GM23248 (cell line): ENCODE measurements around the gene ECSCR. TPM values are rescaled to one million over a fixed set of nuclear protein-coding genes. Genes with fewer than 3 reads are reported as not detected.

Source experiments
- DNase-seq: peaks from one replicate; pipeline ENCODE4 v3.0.0-alpha.2; 2015
- H2AFZ ChIP-seq: fragments of 200-600 bp; sonication (generic); 2 replicates; pipeline ENCODE4 v1.6.1; 2016; ENCODE audit warnings: antibody characterized with exemption
- H3F3A ChIP-seq: fragments of 200-600 bp; sonication (generic); 2 replicates; pipeline ENCODE4 v1.6.1; 2016; ENCODE audit warnings: mild to moderate bottlenecking, antibody characterized with exemption, mixed run types; ENCODE audit not compliant: insufficient read depth
- H3K27ac ChIP-seq: fragments of 200-600 bp; sonication (generic); 2 replicates; pipeline ENCODE4 v1.5.1; 2016; ENCODE audit warnings: mild to moderate bottlenecking
- H3K27me3 ChIP-seq: fragments of 200-600 bp; sonication (generic); replicated peaks from 2 replicates; pipeline ENCODE4 v1.6.1; 2016; ENCODE audit warnings: mild to moderate bottlenecking; ENCODE audit not compliant: insufficient read depth
- H3K36me3 ChIP-seq: fragments of 200-600 bp; sonication (generic); 2 replicates; pipeline ENCODE4 v1.6.1; 2016; ENCODE audit warnings: low read depth, mild to moderate bottlenecking
- H3K4me1 ChIP-seq: fragments of 200-600 bp; sonication (generic); 2 replicates; pipeline ENCODE4 v1.6.1; 2016; ENCODE audit warnings: mild to moderate bottlenecking; ENCODE audit not compliant: insufficient read depth
- H3K4me2 ChIP-seq: fragments of 200-600 bp; sonication (generic); one replicate; pipeline ENCODE4 v1.6.1; 2016; ENCODE audit warnings: mild to moderate bottlenecking; ENCODE audit not compliant: unreplicated experiment
- H3K4me3 ChIP-seq: fragments of 200-600 bp; sonication (generic); 2 replicates; pipeline ENCODE4 v1.5.1; 2016; ENCODE audit warnings: mild to moderate bottlenecking
- H3K79me2 ChIP-seq: fragments of 200-600 bp; sonication (generic); 2 replicates; pipeline ENCODE4 v1.6.1; 2016; ENCODE audit warnings: mild to moderate bottlenecking; ENCODE audit not compliant: insufficient read depth
- H3K9ac ChIP-seq: fragments of 200-600 bp; sonication (generic); 2 replicates; pipeline ENCODE4 v1.6.1; 2016; ENCODE audit warnings: mild to moderate bottlenecking
- H3K9me2 ChIP-seq: fragments of 200-600 bp; sonication (generic); 2 replicates; pipeline ENCODE4 v1.6.1; 2016; ENCODE audit warnings: mixed run types, mild to moderate bottlenecking, moderate library complexity; ENCODE audit not compliant: insufficient read depth
- H3K9me3 ChIP-seq: fragments of 200-600 bp; sonication (generic); one replicate; pipeline ENCODE4 v1.6.1; 2017; ENCODE audit warnings: low read depth
- H4K20me1 ChIP-seq: fragments of 200-600 bp; sonication (generic); 2 replicates; pipeline ENCODE4 v1.6.0; 2016; ENCODE audit not compliant: insufficient read depth
- EZH2 ChIP-seq: fragments of 200-600 bp; sonication (generic); IDR thresholded peaks from 2 replicates; pipeline ENCODE4 v1.6.1; 2018; ENCODE audit warnings: antibody characterized with exemption, mild to moderate bottlenecking; ENCODE audit not compliant: insufficient read depth, poor library complexity, severe bottlenecking
- EZH2phosphoT487 ChIP-seq: fragments of 200-600 bp; sonication (generic); IDR thresholded peaks from 2 replicates; pipeline ENCODE4 v1.6.1; 2018; ENCODE audit warnings: antibody characterized with exemption, moderate library complexity, mild to moderate bottlenecking, low read depth; ENCODE audit not compliant: insufficient read depth
- WGBS, 2 experiments: methylation state at CpG; one replicate each; pipeline ENCODE4 v1.1.6; 2015 to 2017; ENCODE audit warnings: low lambda C conversion rate in 2 of 2, low coverage in 1 of 2; ENCODE audit errors: missing lambda C conversion rate in 2 of 2; 5-methylcytosine and 5-hydroxymethylcytosine counted together
- in situ Hi-C: fragments of 300-500 bp; cut with MboI; formaldehyde crosslinking; loops from 2 replicates; pipeline ENCODE4 v1.15.0; 2020
- polyA plus RNA-seq: library from polyadenylated mRNA; unstranded; fragments of >200 nt; fragmentation: Nextera tagmentation; extraction: Ambion mirVana; gene quantifications from 2 replicates; pipeline ENCODE4 v1.2.1, GENCODE V29; 2016
- total RNA-seq: library from RNA; depleted of rRNA; stranded (reverse); fragments of >200 nt; shearing (Covaris generic); gene quantifications from 2 replicates; pipeline ENCODE4 v1.2.3, GENCODE V29; 2014

Gene ECSCR
- total and polyA plus RNA-seq, 2 experiments from 2014 or later: 0.41 TPM; not detected in 1

DNA sequence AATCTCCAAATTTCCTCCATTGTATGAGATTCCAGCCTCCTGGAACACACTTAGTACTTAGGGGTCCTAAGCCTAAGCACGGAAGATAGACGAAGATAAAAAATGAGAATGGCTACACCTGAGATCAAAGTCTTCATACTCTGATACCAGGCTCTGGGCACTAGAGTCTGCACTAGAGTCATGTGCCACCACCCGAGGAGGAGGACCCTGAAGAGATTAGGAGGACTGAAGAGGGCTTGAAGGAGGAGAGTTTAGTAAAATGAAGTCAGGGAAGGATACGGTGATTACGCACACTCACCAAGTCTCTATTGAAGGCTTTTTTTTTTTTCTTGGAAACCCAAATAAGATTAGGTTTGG lies 58.1 kb downstream of the ECSCR start:
- H3K4me3 ChIP-seq: peak overlapping the region; percentile 76
- no peaks in the 10 kb centered on the region for H3K9me3 ChIP-seq
- H3K79me2 ChIP-seq: no peaks in the 10 kb centered on the region
- H3K9me2 ChIP-seq: no peaks in the 10 kb centered on the region
- H3K4me1 ChIP-seq: peaks cover 10% of the 10 kb centered on the region
- peaks cover 8% of the 10 kb centered on the region for H3F3A ChIP-seq
- no peak for DNase-seq
- peak overlapping the region; percentile 70 for H3K4me2 ChIP-seq
- TF ChIP-seq EZH2phosphoT487 (no peak), EZH2 (no peak)
- H3K9ac ChIP-seq: peak overlapping the region; percentile 82
- H3K27ac ChIP-seq: peak overlapping the region; percentile 90
- in situ Hi-C loops: no loop called here
- no peaks in the 10 kb centered on the region for H3K27me3 ChIP-seq
- H2AFZ ChIP-seq: peak overlapping the region; percentile 97
- 45 to 48% methylated on average over 5 of the region's 5 CpGs for WGBS, 2 experiments
- no peaks in the 10 kb centered on the region for H4K20me1 ChIP-seq
- H3K36me3 ChIP-seq: no peaks in the 10 kb centered on the region

DNA sequence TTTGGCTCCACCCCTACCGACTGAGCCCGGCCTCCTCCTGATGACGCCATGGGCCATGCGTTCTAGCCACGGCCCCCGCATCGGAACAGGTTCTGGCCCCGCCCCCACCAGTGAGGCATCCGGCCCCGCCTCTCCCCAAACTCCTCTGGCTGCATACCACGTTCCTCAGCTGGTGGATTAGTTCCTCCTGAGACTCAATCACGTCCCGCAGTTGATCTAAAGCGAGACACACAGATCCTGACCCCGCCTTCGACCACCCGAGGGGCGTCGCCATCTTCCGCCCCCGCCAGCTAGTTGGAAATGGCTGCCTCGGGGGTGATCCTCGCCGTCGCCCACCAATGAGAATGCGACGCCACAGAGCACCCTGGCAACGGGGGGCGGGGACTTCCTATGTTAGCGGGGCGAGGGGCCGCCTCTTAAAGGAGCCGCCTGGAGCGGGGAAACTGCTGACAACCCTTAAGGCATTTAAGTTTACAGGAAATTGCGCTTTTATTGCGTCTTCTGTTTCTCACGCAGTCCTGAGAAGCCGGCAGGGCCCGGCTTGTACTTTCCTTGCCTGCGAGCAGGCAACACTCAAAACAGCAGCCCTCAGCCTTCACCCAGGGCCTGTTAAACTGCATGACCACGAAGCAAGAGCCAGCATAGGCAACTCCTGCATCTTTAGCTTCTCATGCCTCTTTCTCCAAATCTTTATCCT lies 58.6 kb downstream of the ECSCR start, which contains the start of gene SPATA24:
TSS of gene SPATA24 (minus strand) at position 303 of the 697 bp plus-strand sequence. CDS start at position 274, 29 bp downstream.
- peak within 1 kb of the TSS; percentile 90 for H3K27ac ChIP-seq
- peaks cover 7% of the 10 kb centered on the region; the same call in 1 of the 2 replicates for H3F3A ChIP-seq
- TF ChIP-seq EZH2phosphoT487 (no peak), EZH2 (no peak)
- peaks cover 10% of the 10 kb centered on the region for H3K4me1 ChIP-seq
- no peaks in the 10 kb centered on the region for H3K79me2 ChIP-seq
- peak; percentile 99 for DNase-seq
- no peaks in the 10 kb centered on the region for H4K20me1 ChIP-seq
- H2AFZ ChIP-seq: peak within 1 kb of the TSS; percentile 97
- H3K9ac ChIP-seq: peak within 1 kb of the TSS; percentile 82
- 0 to 1% methylated on average over 36 to 41 of the region's 41 CpGs for WGBS, 2 experiments
- H3K9me2 ChIP-seq: no peaks in the 10 kb centered on the region
- in situ Hi-C loops: no loop called here
- no peaks in the 10 kb centered on the region for H3K36me3 ChIP-seq
- H3K27me3 ChIP-seq: no peaks in the 10 kb centered on the region
- H3K4me3 ChIP-seq: peak within 1 kb of the TSS; percentile 76
- no peaks in the 10 kb centered on the region for H3K9me3 ChIP-seq
- H3K4me2 ChIP-seq: peak within 1 kb of the TSS; percentile 91

DNA sequence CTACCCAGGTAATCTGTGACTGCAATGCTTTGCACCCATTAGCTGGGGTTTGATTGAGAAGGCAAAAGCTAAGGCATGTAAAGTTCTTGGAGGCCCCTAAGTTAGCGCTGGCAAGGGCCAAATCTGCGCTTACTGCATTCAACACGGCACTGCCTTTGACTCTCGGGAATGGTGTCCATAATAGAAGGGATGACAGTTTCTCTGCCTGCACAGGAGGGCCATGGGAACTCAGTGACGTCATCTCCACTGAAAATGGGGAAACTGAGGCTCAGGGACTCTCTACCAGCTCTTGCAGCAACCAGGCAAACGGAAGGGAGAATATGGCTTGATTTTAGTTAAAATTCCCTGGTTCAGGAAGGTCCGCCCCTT lies 59.1 kb downstream of the ECSCR start:
- H3K27ac ChIP-seq: peak overlapping the region; percentile 90
- H4K20me1 ChIP-seq: no peaks in the 10 kb centered on the region
- peak overlapping the region; percentile 97 for H2AFZ ChIP-seq
- peak overlapping the region; percentile 91 for H3K4me2 ChIP-seq
- peaks cover 7% of the 10 kb centered on the region; the same call in 1 of the 2 replicates for H3F3A ChIP-seq
- no peaks in the 10 kb centered on the region for H3K36me3 ChIP-seq
- in situ Hi-C loops: no loop called here
- H3K9ac ChIP-seq: peak overlapping the region; percentile 82
- H3K4me1 ChIP-seq: peaks cover 10% of the 10 kb centered on the region
- H3K4me3 ChIP-seq: peak overlapping the region; percentile 76
- WGBS, 2 experiments: 25 to 27% methylated on average over 7 of the region's 7 CpGs
- H3K27me3 ChIP-seq: no peaks in the 10 kb centered on the region
- no peak for TF ChIP-seq EZH2
- TF ChIP-seq EZH2phosphoT487: no peak
- no peaks in the 10 kb centered on the region for H3K9me2 ChIP-seq
- no peaks in the 10 kb centered on the region for H3K79me2 ChIP-seq
- DNase-seq: no peak
- H3K9me3 ChIP-seq: no peaks in the 10 kb centered on the region

DNA sequence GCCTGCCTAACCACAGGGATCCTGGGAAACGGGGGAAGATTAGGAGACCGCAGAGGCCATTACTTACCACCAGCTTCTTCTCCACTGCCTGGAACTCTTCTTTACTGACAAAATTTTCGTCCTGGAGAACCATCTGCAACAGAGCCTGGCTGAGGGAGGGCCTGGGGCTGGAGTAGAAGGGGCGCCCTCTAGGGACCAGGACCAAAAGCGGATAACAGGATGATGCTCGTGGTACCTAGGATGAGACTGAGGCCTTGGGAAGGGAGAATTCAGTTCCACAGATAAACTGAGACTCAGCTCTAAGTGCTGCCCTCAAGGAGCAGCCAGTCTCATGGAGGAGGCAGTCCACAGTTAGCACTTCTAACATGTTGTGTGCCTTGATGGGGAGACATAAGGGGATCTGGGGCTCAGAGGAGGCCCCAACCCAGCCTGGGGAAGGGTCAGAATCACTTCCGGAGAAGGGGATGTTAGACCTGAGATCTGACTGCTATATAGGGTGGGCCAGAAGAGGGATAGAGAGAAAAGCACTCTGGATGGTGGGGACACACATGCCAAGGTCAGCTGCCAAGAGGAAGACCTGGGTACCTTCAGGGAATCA lies 59.9 kb downstream of the ECSCR start:
- Histone ChIP-seq H3K4me2 (no peak overlapping the region), H3K79me2 (no peaks in the 10 kb centered on the region), H3K9me2 (no peaks in the 10 kb centered on the region), H3K9ac (no peak overlapping the region), H3K4me1 (peaks cover 10% of the 10 kb centered on the region), H3K9me3 (no peaks in the 10 kb centered on the region), H3F3A (peaks cover 7% of the 10 kb centered on the region; the same call in 1 of the 2 replicates), H3K4me3 (no peak overlapping the region), H3K27me3 (no peaks in the 10 kb centered on the region), H4K20me1 (no peaks in the 10 kb centered on the region), H3K27ac (0 out of 2 replicates have a peak overlapping the region, but pooled peaks have one; percentile 90), H2AFZ (no peak overlapping the region), H3K36me3 (no peaks in the 10 kb centered on the region)
- in situ Hi-C loops: no loop called here
- 81 to 83% methylated on average over 7 of the region's 7 CpGs for WGBS, 2 experiments
- DNase-seq: peak; percentile 28
- TF ChIP-seq EZH2 (no peak), EZH2phosphoT487 (no peak)
